SK-N-SH treated with all-trans-retinoic acid at 6 μM for 48 hours (cell line): ENCODE results near the gene PLEKHF1.

Experiments used
- ATAC-seq: fragments of 200-7000 bp; cut with Tn5 transposase; 3 replicates; pipeline ENCODE4 v1.9.1; 2020; ENCODE audit warnings: mild to moderate bottlenecking, moderate library complexity
- ARNTL ChIP-seq: fragments of 450-650 bp; formaldehyde crosslinking; IDR thresholded peaks from 2 replicates; pipeline ENCODE4 v1.5.0; 2020; ENCODE audit warnings: low read depth, mild to moderate bottlenecking, moderate library complexity, borderline replicate concordance
- CREB5 ChIP-seq: fragments of 250-450 bp; sonication (Bioruptor Pico); IDR thresholded peaks from 2 replicates; pipeline ENCODE4 v1.5.1; 2020; ENCODE audit warnings: low read depth, mild to moderate bottlenecking, moderate library complexity
- CSDC2 ChIP-seq: fragments of 250-450 bp; sonication (Bioruptor Pico); IDR thresholded peaks from 2 replicates; pipeline ENCODE4 v1.5.0; 2020; ENCODE audit warnings: mild to moderate bottlenecking, moderate library complexity
- ESRRG ChIP-seq: fragments of 250-450 bp; sonication (Bioruptor Pico); IDR thresholded peaks from 2 replicates; pipeline ENCODE4 v1.6.1; 2021; ENCODE audit warnings: mild to moderate bottlenecking
- GLIS3 ChIP-seq: fragments of 250-450 bp; sonication (Bioruptor Pico); IDR thresholded peaks from 2 replicates; pipeline ENCODE4 v1.5.0; 2020; ENCODE audit warnings: mild to moderate bottlenecking, moderate library complexity
- ISL1 ChIP-seq: fragments of 250-450 bp; sonication (Bioruptor Pico); IDR thresholded peaks from 2 replicates; pipeline ENCODE4 v2.1.2; 2022; ENCODE audit warnings: mild to moderate bottlenecking, moderate library complexity
- PPARA ChIP-seq: fragments of 250-450 bp; sonication (Bioruptor Pico); IDR thresholded peaks from 2 replicates; pipeline ENCODE4 v1.5.0; 2020; ENCODE audit warnings: mild to moderate bottlenecking, borderline replicate concordance
- RARB ChIP-seq: fragments of 250-450 bp; sonication (Bioruptor Pico); IDR thresholded peaks from 2 replicates; pipeline ENCODE4 v1.8.0; 2021; ENCODE audit warnings: mild to moderate bottlenecking, moderate library complexity
- SNAI2 ChIP-seq: fragments of 250-450 bp; sonication (Bioruptor Pico); IDR thresholded peaks from 2 replicates; pipeline ENCODE4 v1.5.0; 2020; ENCODE audit warnings: mild to moderate bottlenecking, moderate library complexity
- TCF4 ChIP-seq: fragments of 250-450 bp; sonication (Bioruptor Pico); IDR thresholded peaks from 2 replicates; pipeline ENCODE4 v1.8.0; 2021; ENCODE audit warnings: mild to moderate bottlenecking, moderate library complexity, borderline replicate concordance
- TOX ChIP-seq: fragments of 250-450 bp; sonication (Bioruptor Pico); IDR thresholded peaks from 2 replicates; pipeline ENCODE4 v1.8.0; 2021; ENCODE audit warnings: mild to moderate bottlenecking, moderate library complexity, borderline replicate concordance
- ZC3H10 ChIP-seq: fragments of 250-450 bp; sonication (Bioruptor Pico); IDR thresholded peaks from 2 replicates; pipeline ENCODE4 v1.5.1; 2021; ENCODE audit warnings: mild to moderate bottlenecking, moderate library complexity
- ZFP3 ChIP-seq: fragments of 250-450 bp; sonication (Bioruptor Pico); IDR thresholded peaks from 2 replicates; pipeline ENCODE4 v1.5.0; 2020; ENCODE audit warnings: mild to moderate bottlenecking, moderate library complexity
- ZFP30 ChIP-seq: fragments of 450-650 bp; formaldehyde crosslinking; IDR thresholded peaks from 2 replicates; pipeline ENCODE4 v1.5.0; 2022; ENCODE audit warnings: mild to moderate bottlenecking, moderate library complexity
- ZNF565 ChIP-seq: fragments of 450-650 bp; formaldehyde crosslinking; conservative IDR thresholded peaks from 2 replicates; pipeline ENCODE4 v1.5.0; 2020; ENCODE audit warnings: low read depth, mild to moderate bottlenecking, moderate library complexity
- ZNF70 ChIP-seq: fragments of 450-650 bp; formaldehyde crosslinking; IDR thresholded peaks from 2 replicates; pipeline ENCODE4 v1.5.0; 2020; ENCODE audit warnings: mild to moderate bottlenecking, moderate library complexity
- ZNF8 ChIP-seq: fragments of 450-650 bp; formaldehyde crosslinking; IDR thresholded peaks from 2 replicates; pipeline ENCODE4 v1.5.0; 2020; ENCODE audit warnings: mild to moderate bottlenecking, moderate library complexity
- TF ChIP-seq, protein P1 (sequence below): fragments of 250-450 bp; sonication (Bioruptor Pico); IDR thresholded peaks from 2 replicates; pipeline ENCODE4 v1.5.0; 2020; ENCODE audit warnings: mild to moderate bottlenecking, moderate library complexity
- TF ChIP-seq, protein P2 (sequence below): fragments of 250-450 bp; sonication (Bioruptor Pico); IDR thresholded peaks from 2 replicates; pipeline ENCODE4 v1.8.0; 2020; ENCODE audit warnings: mild to moderate bottlenecking, moderate library complexity, borderline replicate concordance
- TF ChIP-seq, protein P3 (sequence below): fragments of 250-450 bp; sonication (Bioruptor Pico); IDR thresholded peaks from 2 replicates; pipeline ENCODE4 v1.5.1; 2021; ENCODE audit warnings: mild to moderate bottlenecking, moderate library complexity

PLEKHF1 gene

GRCh38 chr19:29640231-29640630 is 25.0 kb upstream of the PLEKHF1 start:
- TF ChIP-seq CREB5 (CRISPR knock-in tag) = no peak
- TF ChIP-seq ZNF565 (CRISPR knock-in tag) = no peak
- no peak for TF ChIP-seq GLIS3
- no peak for TF ChIP-seq TOX
- TF ChIP-seq RARB = no peak
- TF ChIP-seq PPARA (CRISPR knock-in tag) = no peak
- no peak for TF ChIP-seq ZNF70 (CRISPR knock-in tag)
- TF ChIP-seq, protein P1, sequence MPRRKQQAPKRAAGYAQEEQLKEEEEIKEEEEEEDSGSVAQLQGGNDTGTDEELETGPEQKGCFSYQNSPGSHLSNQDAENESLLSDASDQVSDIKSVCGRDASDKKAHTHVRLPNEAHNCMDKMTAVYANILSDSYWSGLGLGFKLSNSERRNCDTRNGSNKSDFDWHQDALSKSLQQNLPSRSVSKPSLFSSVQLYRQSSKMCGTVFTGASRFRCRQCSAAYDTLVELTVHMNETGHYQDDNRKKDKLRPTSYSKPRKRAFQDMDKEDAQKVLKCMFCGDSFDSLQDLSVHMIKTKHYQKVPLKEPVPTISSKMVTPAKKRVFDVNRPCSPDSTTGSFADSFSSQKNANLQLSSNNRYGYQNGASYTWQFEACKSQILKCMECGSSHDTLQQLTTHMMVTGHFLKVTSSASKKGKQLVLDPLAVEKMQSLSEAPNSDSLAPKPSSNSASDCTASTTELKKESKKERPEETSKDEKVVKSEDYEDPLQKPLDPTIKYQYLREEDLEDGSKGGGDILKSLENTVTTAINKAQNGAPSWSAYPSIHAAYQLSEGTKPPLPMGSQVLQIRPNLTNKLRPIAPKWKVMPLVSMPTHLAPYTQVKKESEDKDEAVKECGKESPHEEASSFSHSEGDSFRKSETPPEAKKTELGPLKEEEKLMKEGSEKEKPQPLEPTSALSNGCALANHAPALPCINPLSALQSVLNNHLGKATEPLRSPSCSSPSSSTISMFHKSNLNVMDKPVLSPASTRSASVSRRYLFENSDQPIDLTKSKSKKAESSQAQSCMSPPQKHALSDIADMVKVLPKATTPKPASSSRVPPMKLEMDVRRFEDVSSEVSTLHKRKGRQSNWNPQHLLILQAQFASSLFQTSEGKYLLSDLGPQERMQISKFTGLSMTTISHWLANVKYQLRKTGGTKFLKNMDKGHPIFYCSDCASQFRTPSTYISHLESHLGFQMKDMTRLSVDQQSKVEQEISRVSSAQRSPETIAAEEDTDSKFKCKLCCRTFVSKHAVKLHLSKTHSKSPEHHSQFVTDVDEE (CRISPR knock-in tag) = no peak
- TF ChIP-seq ARNTL (CRISPR knock-in tag) = no peak
- no peak for TF ChIP-seq ISL1 (CRISPR knock-in tag)
- TF ChIP-seq SNAI2 (CRISPR knock-in tag) = no peak
- no peak for TF ChIP-seq TCF4 (CRISPR knock-in tag)
- no peak for TF ChIP-seq CSDC2 (CRISPR knock-in tag)
- no peak for TF ChIP-seq ESRRG (CRISPR knock-in tag)
- no peak for TF ChIP-seq ZFP30
- no peak for TF ChIP-seq ZC3H10
- TF ChIP-seq, protein P2, sequence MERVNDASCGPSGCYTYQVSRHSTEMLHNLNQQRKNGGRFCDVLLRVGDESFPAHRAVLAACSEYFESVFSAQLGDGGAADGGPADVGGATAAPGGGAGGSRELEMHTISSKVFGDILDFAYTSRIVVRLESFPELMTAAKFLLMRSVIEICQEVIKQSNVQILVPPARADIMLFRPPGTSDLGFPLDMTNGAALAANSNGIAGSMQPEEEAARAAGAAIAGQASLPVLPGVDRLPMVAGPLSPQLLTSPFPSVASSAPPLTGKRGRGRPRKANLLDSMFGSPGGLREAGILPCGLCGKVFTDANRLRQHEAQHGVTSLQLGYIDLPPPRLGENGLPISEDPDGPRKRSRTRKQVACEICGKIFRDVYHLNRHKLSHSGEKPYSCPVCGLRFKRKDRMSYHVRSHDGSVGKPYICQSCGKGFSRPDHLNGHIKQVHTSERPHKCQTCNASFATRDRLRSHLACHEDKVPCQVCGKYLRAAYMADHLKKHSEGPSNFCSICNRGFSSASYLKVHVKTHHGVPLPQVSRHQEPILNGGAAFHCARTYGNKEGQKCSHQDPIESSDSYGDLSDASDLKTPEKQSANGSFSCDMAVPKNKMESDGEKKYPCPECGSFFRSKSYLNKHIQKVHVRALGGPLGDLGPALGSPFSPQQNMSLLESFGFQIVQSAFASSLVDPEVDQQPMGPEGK (CRISPR knock-in tag) = no peak
- no peak for TF ChIP-seq ZFP3 (CRISPR knock-in tag)
- TF ChIP-seq, protein P3, sequence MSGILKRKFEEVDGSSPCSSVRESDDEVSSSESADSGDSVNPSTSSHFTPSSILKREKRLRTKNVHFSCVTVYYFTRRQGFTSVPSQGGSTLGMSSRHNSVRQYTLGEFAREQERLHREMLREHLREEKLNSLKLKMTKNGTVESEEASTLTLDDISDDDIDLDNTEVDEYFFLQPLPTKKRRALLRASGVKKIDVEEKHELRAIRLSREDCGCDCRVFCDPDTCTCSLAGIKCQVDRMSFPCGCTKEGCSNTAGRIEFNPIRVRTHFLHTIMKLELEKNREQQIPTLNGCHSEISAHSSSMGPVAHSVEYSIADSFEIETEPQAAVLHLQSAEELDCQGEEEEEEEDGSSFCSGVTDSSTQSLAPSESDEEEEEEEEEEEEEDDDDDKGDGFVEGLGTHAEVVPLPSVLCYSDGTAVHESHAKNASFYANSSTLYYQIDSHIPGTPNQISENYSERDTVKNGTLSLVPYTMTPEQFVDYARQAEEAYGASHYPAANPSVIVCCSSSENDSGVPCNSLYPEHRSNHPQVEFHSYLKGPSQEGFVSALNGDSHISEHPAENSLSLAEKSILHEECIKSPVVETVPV = no peak
- no peak for ATAC-seq

DNA sequence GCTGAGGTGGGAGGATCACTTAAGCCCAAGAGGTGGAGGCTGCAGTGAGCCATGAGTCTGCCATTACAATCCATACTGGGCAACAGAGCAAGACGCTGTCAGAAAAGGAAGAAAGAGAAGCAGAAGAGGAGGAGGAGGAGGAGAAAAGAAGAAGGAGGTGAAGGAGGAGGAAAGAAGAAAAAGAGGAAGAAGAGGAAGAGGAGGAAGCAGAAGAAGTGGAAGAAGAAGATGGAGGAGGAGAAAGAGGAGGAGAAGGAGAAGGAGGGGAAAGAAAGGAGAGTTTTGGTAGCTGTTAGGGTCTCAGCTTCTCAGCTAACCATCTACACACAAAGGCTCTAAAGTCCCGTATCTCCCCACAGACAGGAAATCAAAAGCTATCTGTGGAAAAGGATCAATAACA is 23.7 kb upstream of the PLEKHF1 start:
- ATAC-seq = no peak
- TF ChIP-seq ESRRG (CRISPR knock-in tag) (no peak), ISL1 (CRISPR knock-in tag) (no peak), ZNF8 (no peak), GLIS3 (no peak), CSDC2 (CRISPR knock-in tag) (no peak), SNAI2 (CRISPR knock-in tag) (no peak), PPARA (CRISPR knock-in tag) (no peak)
- TF ChIP-seq, protein P1 (CRISPR knock-in tag) = no peak
- TF ChIP-seq, protein P2 (CRISPR knock-in tag) = no peak
- TF ChIP-seq, all 23 proteins: peak for 0
